Activated CD8-positive, alpha-beta memory T cell treated with anti-CD3 and anti-CD28 coated beads for 24 hours (primary cell): ENCODE data around the gene SEPTIN12.

ENCODE experiments used
- DNase-seq: peaks from one replicate; pipeline ENCODE4 v3.0.0-alpha.2; 2020

The SEPTIN12 gene

DNA sequence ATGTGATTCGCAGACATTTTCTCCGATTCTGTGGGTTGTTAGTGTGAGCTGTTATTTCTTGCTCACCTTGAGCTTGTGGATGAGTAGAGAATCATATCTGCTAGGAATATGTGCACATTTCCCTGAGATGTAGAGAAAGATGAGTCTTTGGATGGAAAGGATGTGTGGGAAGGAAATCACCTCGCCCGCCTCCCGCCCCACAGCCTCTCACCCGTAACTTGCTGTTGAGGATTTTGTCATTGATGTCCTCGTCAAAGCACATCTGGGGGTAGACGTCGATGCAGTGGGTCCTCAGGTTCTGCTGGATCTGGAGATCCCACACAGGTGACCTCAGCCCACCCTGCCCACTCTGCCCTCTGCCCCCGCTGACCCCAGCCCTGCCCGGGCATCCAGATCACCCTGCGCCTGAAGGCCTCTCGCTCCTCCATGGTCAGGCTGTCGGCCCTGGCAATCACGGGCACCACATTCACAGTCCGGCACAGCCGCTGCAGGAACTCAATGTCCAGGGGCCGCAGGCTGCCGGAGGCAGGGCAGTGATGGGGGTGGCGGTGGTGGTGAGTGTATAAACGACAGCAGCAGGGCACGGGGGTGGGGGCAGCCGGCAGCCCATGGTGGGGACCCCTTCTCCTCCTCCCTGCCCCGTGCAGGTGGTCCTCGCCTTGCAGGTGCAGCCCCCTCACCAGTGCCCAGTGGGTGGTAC is 4.7 kb downstream of the SEPTIN12 start:
- no peak for DNase-seq

DNA sequence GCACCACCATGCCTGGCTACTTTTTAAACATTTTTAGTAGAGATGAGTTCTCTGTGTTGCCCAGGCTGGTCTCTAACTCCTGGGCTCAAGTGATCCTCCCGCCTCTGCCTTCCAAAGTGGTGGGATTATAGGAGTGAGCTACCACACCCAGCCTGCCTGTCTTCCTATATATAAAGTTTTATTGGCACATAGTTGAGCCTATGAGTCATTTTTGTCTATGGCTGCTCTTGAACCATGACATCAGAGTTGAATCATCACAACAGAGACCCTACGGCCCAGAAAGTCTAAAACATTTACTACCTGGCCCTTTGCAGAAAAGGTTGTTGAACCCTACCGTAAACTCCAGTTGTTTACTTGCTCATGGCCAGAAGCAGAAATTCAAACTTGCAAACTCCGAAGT is 7.9 kb downstream of the SEPTIN12 start:
- no peak for DNase-seq

DNA sequence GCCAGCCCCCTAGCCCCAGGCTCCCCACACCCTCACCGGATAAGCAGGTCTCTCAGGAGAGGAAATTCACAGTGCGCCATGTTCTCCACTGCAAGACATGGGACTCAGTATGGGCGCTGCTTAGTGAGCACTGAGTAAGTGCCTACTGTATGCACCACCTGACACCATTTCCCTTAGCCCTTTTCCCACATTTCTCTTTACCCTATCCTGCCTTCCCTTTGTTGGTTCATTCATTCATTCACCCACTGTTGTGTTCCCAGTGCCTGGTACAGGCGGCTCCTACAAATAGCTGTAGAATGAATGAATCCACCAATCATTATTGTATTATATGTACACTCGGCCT is 10.1 kb downstream of the SEPTIN12 start:
- no peak for DNase-seq

DNA sequence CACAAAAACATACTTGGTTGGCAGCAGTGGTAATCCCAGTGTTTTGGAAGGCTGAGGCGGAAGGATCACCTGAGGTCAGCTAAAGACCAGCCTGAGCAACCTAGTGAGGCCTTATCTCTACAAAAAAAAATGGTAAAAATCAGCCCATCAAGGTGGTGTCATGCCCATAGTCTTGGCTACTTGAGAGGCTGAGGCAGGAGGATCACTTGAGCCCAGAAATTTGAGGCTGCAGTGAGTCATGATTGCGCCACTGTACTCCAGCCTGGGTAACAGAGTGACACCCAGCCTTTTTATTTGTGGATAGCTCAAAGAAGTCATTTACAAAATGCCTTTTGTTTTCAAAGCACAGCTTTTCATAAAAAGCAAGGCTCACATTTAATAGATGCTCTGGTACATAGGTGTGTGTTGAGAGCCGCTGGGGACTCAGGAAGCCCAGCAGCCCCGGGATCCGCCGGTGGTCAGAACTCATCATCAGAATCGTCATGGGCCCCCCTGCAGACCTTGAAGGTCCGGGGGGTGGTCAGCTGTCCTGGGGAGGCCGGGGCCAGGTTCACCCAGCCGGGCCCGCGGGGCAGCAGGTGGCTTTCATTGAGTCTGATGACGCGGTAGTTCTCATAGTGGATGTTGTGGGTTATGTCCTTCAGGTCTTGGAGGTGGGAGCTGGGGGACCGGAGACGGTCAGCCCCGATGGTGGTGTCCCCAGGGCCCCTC is 10.7 kb downstream of the SEPTIN12 start:
- no peak for DNase-seq

DNA sequence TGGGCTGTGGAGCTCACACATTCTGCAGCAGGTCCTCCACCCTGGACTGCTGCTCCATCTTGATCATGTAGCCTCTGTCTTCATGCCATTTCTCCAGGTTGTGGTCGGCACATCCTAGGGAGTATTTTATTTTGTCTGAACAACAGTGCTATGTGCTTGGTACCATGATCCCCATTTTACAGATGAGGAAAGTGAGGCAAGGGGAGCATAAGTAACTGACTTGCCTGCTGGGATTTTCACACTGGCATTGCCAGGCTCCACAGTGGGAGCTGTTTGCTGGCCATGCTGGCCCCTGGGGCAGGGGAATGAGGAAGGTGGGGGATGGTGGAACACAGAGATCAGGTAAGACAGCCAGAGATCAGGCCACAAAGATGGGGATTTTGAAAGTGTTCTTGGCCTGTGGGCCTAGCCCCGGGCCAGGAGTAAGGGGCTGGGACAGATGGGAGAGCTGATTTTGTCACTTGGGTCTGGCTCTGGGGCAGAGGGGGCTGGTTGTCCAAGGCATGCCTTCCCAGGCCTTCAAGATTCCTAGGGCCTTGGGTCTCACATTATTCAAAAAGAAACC is 11.9 kb downstream of the SEPTIN12 start:
- no peak for DNase-seq

DNA sequence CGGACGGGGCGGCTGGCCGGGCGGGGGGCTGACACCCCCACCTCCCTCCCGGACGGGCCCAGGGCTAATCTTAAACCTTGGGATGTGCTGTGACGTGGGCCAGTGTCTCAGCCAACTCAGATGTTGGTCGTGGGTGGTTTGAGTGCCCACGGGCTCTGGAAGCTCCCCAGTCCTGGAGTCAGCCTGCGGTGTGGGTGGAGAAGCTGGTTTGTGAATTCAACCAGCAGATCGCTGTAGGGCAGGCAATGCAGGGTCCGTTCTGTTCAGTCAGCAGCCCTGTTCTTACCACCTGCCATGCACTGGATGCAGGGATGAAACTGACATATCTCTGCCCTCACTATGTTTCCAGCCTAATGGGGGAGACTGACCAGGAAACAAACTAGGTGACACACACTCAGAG is 13.1 kb downstream of the SEPTIN12 start:
- no peak for DNase-seq

DNA sequence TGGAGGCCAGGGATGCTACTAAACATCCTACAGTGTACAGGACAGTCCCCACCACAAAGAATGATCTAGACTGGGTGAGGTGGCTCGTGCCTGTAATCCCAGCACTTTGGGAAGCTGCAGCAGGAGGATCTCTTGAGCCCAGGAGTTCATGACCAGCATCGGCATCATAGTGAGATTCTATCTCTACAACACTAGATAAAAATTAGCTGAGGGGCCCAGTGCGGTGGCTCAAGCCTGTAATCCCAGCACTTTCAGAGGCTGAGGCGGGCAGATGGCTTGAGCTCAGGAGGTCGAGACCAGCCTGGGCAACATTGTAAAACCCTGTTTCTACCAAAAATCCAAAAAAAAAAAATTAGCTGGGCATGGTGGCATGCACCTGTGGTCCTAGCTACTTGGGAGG is 15.8 kb downstream of the SEPTIN12 start:
- no peak for DNase-seq

DNA sequence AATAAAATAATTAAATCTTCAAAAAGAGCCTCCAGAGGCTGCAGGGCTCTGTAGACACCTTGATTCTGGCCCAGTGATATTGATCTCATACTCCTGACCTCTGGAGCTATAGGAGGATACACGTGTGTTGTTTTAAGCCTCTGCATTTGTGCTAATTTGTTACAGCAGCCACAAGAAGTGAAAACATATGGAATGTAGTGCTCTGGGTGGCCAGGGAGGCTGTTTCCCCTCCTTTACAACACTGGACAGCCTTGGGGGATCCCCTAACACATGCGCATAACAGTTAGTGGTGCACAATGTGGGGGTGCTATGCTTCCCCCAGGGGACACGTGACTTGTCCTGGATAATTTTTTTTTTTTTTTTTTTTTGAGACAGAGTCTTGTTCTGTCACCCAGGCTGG is 16.5 kb downstream of the SEPTIN12 start:
- DNase-seq = no peak

DNA sequence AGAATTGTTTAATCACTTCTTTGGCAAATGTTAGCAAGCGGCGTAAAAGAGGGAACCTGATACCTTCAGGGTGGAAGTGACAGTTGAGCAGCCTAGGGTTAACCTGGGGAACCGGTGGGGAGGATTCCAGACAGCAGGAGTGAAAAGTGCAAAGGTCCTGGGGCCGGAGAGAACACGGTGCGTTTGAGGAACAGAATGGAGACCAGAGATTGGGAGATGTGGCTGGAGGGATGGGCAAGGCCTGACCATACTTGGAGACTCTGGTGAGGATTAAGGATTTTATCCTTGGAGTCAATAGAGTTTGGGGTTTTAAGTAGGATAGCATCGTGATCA is 18.9 kb downstream of the SEPTIN12 start:
- no peak for DNase-seq

DNA sequence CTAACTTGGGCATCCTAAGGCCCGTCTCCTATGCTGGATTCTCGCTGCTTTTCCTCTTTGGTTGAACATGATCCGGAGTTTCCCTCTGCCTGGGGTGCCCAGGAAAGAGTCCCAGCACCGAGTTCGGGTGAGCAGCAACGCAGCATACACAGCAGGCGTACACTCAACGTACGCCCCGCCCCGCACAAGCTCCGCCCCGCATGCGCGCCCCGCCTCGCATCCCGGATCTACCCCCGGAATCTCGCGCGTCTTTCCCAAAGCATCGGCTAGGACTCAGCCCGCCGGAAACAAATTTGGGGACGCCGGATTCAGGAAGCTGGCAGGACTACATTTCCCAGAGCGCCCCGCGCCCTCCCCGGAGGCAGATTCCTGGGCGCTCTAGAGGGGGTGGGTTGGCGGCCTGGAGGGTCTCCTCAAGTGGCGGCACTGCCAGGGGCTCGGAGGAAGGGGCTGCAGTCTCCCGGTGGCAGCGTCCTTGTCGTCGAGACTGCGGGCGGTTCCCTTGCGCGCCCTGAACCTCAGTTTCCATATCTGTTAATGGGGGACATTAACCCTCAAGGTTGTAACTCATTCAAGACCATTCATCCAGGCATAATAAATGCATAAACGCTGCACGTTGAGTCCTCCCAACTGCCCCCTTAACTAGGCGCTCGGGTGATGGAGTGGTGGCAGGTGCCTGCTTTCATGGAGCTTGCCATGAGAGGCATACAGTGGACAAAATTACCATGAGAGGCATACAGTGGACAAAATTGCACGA is 19.4 kb downstream of the SEPTIN12 start:
- peak; percentile 97 for DNase-seq

DNA sequence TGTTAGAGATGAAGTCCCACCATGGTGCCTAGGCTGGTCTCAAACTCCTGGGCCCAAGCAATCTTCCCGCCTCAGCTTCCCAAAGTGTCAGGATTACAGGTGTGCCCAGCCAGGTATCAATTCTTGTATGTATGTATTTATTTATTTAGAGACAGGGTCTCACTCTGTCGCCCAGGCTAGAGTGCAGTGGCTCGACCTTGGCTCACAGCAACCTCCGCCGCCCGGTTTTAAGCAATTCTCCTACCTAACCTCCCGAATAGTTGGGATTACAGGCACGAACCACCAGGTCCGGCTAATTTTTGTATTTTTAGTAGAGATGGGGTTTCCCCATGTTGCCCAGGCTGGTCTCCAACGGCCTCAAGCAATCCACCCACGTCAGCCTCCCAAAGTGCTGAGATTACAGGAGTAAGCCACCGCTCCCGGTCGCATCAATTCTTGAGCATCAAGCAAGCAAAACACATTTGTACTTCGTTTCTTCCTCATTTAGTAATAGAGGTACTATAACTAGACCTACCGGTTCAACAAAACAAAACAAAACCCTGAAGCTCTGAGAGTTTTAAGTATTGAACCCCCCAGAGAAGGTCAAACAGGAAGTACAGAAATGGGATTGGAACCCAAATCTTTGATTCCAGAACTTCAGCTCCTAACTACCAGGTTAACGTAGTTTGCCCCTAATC is 20.1 kb downstream of the SEPTIN12 start:
- peak; percentile 59 for DNase-seq

DNA sequence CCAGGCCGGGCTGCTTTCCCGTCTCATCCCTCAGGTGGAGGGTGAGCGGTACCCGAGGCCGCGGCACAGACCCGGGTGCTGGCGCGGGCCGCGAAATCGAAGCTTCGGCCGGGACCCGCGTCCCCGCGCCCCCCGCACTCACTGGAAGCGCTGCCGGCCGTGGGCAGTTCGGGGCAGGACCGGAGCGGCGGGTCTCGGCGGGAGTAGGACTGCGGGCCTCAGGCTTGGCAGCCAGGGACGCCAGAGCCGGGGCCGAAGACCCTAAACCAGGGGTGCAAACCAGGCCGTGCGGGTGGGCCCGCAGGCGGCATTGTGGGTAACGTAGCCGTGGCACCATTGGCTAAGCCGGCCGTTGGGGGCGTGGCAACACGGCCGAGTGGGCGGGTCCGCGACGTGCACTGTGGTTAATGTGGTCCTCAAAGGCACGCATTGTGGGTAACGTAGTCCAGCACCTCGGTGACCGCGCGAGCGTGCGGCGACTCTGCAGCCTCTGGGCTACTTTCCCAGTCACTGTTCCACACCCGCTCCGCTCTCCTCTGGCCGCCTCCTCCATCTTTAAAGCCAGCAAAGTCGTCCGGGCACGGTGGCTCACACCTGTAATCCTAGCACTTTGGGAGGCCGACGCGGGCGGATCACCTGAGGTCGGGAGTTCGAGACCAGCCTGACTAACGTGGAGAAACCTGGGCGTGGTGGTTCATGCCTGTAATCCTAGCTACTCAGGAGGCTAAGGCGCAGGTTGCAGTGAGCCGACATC is 21.1 kb downstream of the SEPTIN12 start, which contains the start of gene ZNF500:
Gene ZNF500 (minus strand): TSS at position 288 of the 754 bp plus-strand sequence. CDS start 1,184 bp downstream, outside the sequence.
- DNase-seq = peak; percentile 100

DNA sequence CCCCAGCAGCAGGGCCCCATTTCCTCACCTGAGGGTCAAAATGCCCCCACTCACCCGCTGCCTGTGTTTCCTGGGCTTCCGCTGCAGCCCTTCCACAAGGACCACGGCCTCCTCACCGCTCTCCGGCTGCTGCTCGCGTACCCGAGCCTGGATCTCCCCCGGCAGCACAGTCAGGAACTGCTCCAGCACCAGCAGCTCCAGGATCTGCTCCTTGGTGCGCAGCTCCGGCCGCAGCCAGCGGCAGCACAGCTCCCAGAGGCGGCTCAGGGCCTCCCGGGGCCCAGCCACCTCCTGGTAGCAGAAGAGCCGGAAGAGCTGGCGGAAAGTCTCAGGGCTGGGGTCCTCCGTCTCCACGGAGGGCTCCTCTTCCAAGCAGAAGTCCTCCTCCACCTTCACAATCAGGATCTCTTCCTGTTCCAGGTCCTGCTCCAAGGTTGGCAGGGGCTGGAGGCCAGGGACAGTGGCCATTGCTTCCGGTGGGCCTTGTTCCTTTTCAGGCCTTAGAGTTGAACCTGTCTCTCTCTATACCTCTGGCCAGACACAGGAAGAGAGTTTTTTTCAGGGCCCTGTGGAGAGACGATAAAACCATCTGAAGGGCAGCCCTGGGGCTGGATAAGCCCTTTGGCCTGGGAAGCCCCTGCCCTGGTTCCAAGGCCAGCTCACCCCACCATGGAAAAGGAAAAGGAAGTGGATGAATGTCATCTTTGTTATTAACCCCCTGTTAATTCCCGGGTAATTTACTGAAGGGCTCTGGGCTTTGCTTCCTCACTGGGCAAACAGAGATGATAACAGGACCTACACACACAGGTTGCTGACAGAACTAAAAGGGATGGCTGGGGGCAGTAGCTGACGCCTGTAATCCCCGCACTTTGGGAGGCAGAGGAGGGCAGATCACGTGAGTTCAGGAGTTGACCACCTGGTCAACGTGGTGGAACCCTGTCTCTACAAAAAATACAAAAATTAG is 22.4 kb downstream of the SEPTIN12 start:
- no peak for DNase-seq

DNA sequence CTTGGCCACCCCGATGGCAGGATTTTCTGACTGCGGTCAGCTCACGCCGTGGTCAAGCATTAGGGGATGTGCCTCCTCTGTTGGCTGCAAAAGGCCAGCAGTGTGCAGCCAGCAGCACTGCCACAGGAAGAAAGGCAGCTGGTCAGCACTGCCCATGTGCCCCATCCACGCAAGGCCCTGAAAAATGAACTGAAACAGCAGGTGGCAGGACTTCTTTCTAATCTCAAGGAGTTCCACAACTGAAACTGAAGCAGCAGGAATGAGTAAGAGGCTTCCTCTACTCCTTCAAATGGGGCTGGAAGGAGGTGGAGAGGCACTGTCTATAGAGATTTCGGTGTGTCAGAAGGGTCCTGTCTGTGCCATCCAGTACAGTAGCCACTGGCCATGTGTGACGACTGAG is 24.4 kb downstream of the SEPTIN12 start:
- DNase-seq = no peak

DNA sequence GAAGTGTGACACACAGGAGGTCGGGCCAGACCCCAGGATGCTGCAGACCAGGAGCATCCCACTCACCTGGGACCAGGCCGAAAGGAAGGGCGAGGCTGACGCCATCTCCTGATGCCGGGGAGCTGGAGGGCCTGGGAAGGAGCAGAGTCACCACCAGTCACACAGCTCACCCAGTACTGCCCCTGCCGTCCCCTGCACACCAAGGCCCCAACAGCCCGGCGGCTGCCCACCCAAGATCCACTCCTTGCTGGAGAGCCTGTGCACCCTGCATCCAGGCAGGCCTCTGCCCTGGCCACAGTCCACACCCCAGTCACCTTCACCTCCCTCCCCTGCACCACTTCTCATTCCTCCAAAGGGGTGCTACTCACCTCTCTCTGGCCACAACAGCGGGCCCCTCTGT is 25.9 kb downstream of the SEPTIN12 start:
- DNase-seq = no peak

DNA sequence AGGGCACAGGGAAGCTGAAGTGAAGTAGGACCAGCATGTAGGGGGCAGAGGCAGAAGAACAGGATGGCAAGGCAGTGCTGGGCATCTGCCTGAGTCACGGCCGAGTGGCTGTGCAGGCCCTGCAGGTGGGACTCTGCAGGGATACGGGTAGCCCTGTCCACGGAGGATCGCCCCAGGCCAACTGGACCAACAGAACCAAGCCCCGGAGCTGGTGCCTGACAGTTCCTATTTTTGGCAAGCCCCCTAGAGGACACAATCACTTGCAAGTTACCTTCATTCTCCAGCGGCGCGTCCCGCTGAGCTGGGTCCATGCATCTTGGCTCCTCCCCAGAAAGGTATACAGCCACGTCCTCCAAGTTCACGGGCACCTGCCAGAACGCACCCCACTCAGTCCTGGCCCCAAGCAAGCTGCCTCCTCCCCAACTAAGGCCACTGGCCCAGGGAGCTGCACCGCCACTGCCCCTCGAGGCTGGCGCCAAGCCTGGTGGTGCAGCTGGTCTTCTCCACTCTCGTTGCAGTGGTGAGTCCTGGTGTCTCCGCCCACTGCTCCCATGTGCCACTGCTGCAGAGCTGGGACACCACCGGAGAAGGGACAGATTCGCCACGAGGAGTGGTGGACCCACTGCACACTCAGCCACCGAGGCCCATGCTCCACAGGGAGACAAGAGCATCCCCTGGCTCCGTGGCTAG is 27.8 kb downstream of the SEPTIN12 start:
- no peak for DNase-seq

DNA sequence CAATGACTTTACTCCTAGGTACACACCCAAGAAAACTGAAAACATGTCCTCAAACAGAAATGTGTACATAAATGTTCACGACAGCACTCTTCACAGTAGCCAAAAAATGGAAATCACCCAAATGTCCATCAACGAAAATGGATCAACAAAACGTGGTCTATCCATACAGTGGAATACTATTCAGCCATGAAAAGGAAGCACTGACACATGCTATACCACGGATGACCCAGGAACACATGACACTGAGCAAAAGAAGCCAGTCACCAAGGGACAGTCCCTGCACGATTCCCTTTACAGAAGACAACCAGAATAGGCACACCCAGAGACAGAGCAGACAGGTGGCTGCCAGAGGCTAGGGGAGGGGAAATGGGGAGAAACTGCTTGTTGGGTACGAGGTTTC is 32.5 kb downstream of the SEPTIN12 start:
- no peak for DNase-seq

DNA sequence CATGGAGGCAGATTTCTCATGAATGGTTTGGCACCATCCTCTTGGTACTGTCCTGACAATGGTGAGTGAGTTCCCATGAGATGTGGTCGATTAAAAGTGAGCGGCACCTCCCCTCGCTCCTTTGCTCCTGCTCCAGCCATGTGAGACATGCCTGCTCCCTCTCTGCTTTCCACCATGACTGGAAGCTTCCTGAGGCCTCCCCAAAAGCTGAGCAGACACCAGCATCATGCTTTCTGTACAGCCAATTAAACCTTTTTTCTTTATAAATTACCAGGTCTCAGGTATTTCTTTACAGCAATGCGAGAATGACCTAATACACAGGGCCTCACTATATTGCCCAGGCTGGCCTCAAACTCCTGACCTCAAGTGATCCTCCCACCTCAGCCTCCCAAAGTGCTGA is 33.3 kb downstream of the SEPTIN12 start:
- no peak for DNase-seq

DNA sequence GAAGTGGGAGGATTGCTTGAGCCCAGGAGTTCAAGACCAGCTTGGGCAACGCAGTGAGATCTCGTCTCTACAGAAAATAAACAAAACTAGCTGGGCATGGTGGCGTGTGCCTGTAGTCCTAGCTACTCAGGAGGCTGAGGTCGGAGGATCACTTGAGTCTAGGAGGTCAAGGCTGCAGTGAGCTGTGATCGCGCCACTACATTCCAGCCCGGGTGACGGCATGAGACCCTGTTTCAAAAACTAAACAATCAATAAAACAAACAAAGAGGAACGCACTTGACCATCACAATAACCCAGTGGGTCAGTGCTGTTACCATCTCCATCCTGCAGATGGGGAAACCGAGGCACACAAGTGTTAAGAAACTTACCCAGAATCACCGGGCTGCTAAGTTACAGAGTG is 34.9 kb downstream of the SEPTIN12 start:
- DNase-seq = no peak

DNA sequence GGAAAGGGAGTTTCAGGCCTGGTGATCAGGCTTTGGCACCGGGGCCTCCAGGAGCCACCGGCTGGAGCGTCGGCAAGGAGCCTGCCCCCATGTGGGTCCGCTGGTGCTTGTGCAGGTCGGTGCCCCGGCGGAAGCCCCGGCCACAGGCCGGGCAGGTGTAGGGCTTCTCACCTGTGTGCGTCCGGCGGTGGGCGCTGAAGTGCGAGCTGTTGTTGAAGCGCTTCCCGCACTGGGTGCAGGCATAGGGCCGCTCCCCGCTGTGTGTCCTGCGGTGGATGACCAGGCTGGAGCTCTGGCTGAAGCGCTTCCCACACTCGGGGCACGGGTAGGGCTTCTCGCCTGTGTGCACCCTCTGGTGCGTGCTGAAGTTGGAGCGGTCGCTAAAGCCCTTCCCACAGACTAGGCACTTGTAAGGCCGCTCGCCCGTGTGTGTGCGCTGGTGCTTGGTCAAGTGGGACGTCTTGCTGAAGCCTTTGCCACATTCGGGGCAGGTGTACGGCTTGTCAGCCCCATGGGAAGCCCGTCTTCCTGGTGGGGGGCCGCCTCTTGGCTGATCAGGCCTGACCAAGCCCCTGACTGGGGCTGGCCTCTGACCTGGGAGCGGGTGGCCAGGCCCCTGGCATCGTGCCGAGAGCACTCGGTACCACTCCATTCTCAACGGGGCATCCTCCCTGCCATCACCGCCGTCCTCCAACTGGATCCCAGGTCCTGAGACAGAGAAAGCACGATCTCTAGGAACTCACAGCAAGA is 35.6 kb downstream of the SEPTIN12 start:
- DNase-seq = no peak
